ENCODE data around the gene ERCC6L.

- TF ChIP-seq CTCF (IDR thresholded peaks at IDR 0.05; ENCODE audit: insufficient read depth, low read length, poor library complexity, severe bottlenecking) = no peak
- TF ChIP-seq EZH2phosphoT487 (conservative IDR thresholded peaks at IDR 0.05; ENCODE audit: low read length) = no peak
These were observed 31.6 kb upstream of the ERCC6L start for GRCh38 chrX:72270316-72270866.
